ENCODE data around the gene RAB4B. TPM values are rescaled to one million over a fixed set of nuclear protein-coding genes. Genes with fewer than 3 reads are reported as not detected.
A peak's percentile ranks its signal among the peaks of the same experiment; 100 is the strongest.
"Not testable (repeated sequence)": the region's sequence is repeated elsewhere in the genome, so short reads cannot be mapped to it uniquely, and the experiment has no call there.

Gene RAB4B
- total RNA-seq, 1 donor from 2014 or later = 29.2 TPM

- DNase-seq (ENCODE audit: low spot score) = no peak
- Mint-ChIP-seq H3K4me3 (ENCODE audit: unreplicated experiment) (peak overlapping the region; percentile 82), H3K9me3 (ENCODE audit: unreplicated experiment) (no peaks in the 10 kb centered on the region), H3K36me3 (ENCODE audit: low read depth, unreplicated experiment) (peaks cover 18% of the 10 kb centered on the region), H3K27ac (ENCODE audit: unreplicated experiment) (peak overlapping the region; percentile 51), H3K27me3 (ENCODE audit: unreplicated experiment) (peaks cover 21% of the 10 kb centered on the region), H3K4me1 (ENCODE audit: unreplicated experiment) (peaks cover 71% of the 10 kb centered on the region)
- TF ChIP-seq CTCF (IDR thresholded peaks at IDR 0.05; ENCODE audit: unreplicated experiment) = no peak
Observed at GRCh38 chr19:40808021-40808325, 29.9 kb downstream of the RAB4B start.

GRCh38 chr19:40808497-40808896, 30.4 kb downstream of the RAB4B start:
- H3K27me3 Mint-ChIP-seq (ENCODE audit: unreplicated experiment) = peaks cover 21% of the 10 kb centered on the region
- no peaks in the 10 kb centered on the region for H3K9me3 Mint-ChIP-seq (ENCODE audit: unreplicated experiment)
- H3K27ac Mint-ChIP-seq (ENCODE audit: unreplicated experiment) = peak overlapping the region; percentile 48
- no peak for DNase-seq (ENCODE audit: low spot score)
- H3K4me3 Mint-ChIP-seq (ENCODE audit: unreplicated experiment) = peak overlapping the region; percentile 62
- peaks cover 13% of the 10 kb centered on the region for H3K36me3 Mint-ChIP-seq (ENCODE audit: low read depth, unreplicated experiment)
- no peak for TF ChIP-seq CTCF (IDR thresholded peaks at IDR 0.05; ENCODE audit: unreplicated experiment)
- peaks cover 66% of the 10 kb centered on the region for H3K4me1 Mint-ChIP-seq (ENCODE audit: unreplicated experiment)

DNA sequence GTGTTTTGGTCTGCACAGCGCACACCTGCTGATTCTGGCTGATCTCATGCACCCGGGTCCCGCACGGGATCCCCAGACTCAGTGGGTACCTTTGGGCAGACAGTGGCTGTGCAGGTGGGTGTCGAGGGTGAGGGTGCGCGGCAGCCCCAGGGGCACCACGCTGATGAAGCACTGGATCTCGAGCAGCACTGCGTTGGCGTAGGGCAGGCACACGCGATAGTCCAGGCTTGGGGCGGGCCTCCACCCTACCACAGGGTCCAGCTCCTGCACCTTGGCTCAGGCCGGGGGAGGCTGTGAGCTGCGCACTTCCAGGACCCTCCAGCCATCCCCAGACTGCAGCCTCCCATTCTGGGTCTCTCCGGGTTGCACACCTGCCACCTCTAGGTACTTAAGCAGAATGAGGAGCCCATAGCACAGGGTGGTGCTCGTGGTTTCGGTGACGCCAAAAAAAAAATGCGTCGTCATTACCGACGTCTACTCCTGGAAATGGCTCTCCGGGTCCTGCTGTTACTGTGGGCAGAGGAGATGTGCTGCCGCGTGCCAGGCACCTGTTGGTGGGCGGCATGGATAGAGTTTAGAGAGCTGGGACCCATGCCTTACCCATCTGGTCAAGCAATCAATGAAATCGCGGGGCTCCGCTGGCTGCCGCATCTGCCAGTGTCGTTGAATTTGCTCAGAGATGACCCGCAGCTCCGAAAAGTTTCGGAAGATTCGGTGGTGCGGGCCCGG, 31.5 kb downstream of the RAB4B start:
- Mint-ChIP-seq H3K27ac (ENCODE audit: unreplicated experiment) (peak overlapping the region; percentile 61), H3K4me3 (ENCODE audit: unreplicated experiment) (peak overlapping the region; percentile 69), H3K9me3 (ENCODE audit: unreplicated experiment) (no peaks in the 10 kb centered on the region), H3K36me3 (ENCODE audit: low read depth, unreplicated experiment) (peaks cover 5% of the 10 kb centered on the region), H3K27me3 (ENCODE audit: unreplicated experiment) (peaks cover 26% of the 10 kb centered on the region), H3K4me1 (ENCODE audit: unreplicated experiment) (peaks cover 56% of the 10 kb centered on the region)
- DNase-seq (ENCODE audit: low spot score) = no peak
- no peak for TF ChIP-seq CTCF (IDR thresholded peaks at IDR 0.05; ENCODE audit: unreplicated experiment)

DNA sequence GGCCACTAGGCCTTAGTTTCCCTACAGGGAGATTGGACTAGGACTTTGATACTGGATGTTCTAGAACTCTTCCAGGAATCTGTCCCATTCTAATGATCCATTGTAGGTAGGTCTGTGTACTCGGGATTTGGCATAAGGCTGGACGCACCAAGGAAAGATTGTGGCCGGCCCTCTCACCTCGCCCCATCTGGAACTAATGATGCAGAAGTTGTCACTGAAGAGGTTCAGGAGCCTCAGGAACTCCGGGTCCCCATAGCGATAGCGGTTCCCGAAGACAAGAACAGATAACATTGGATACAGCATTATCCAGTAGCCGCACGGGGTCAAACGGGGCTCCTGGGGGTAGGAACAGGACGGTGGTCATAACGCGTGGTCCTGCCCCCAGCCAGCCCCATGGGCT, 32.1 kb downstream of the RAB4B start:
- H3K27me3 Mint-ChIP-seq (ENCODE audit: unreplicated experiment) = peaks cover 21% of the 10 kb centered on the region
- peaks cover 50% of the 10 kb centered on the region for H3K4me1 Mint-ChIP-seq (ENCODE audit: unreplicated experiment)
- no peaks in the 10 kb centered on the region for H3K9me3 Mint-ChIP-seq (ENCODE audit: unreplicated experiment)
- no peak for TF ChIP-seq CTCF (IDR thresholded peaks at IDR 0.05; ENCODE audit: unreplicated experiment)
- DNase-seq (ENCODE audit: low spot score) = no peak
- H3K27ac Mint-ChIP-seq (ENCODE audit: unreplicated experiment) = peak overlapping the region; percentile 61
- peak overlapping the region; percentile 69 for H3K4me3 Mint-ChIP-seq (ENCODE audit: unreplicated experiment)
- peaks cover under 1% of the 10 kb centered on the region for H3K36me3 Mint-ChIP-seq (ENCODE audit: low read depth, unreplicated experiment)

GRCh38 chr19:40810649-40811408, 32.8 kb downstream of the RAB4B start:
- Mint-ChIP-seq H3K4me1 (ENCODE audit: unreplicated experiment) (peaks cover 44% of the 10 kb centered on the region), H3K27ac (ENCODE audit: unreplicated experiment) (peak overlapping the region; percentile 94), H3K27me3 (ENCODE audit: unreplicated experiment) (peaks cover 21% of the 10 kb centered on the region), H3K4me3 (ENCODE audit: unreplicated experiment) (peak overlapping the region; percentile 90)
- not testable (repeated sequence) for H3K36me3 Mint-ChIP-seq (ENCODE audit: low read depth, unreplicated experiment); H3K9me3 Mint-ChIP-seq (ENCODE audit: unreplicated experiment)
- peak; percentile 70 for DNase-seq (ENCODE audit: low spot score)
